ENCODE results near the gene IRF4. TPM values are rescaled to one million over a fixed set of nuclear protein-coding genes. Genes with fewer than 3 reads are reported as not detected.

IRF4 gene
- total and polyA plus RNA-seq, 2 donors (not counting 3 experiments of a cell fraction or from before 2014, with no cell fraction given), result not detected

- H3K4me1 ChIP-seq (ENCODE audit: control insufficient read depth, extremely low read depth, insufficient read depth, low read length), result no peaks in the 10 kb centered on the region
- no peaks in the 10 kb centered on the region for H3K9me1 ChIP-seq (replicated peaks; ENCODE audit: control insufficient read depth, extremely low read depth, insufficient read depth, low read length)
- no peak overlapping the region for H2AFZ ChIP-seq (ENCODE audit: low read depth, low read length)
- FAIRE-seq, result no peak
- no peaks in the 10 kb centered on the region for H3K27me3 ChIP-seq (ENCODE audit: control insufficient read depth in 2 of 2, insufficient read depth in 2 of 2, low read length in 2 of 2)
- H3K4me2 ChIP-seq (ENCODE audit: insufficient read depth, low read length), result no peak overlapping the region
- no peaks in the 10 kb centered on the region for H3K79me2 ChIP-seq (ENCODE audit: control insufficient read depth, insufficient read depth, low read length)
- ChIA-PET CTCF (no interaction called here), POLR2A (no interaction called here)
- BruUV-seq (replicated peaks), result no TSS peak
- intact Hi-C loops (cut with micrococcal nuclease) (no loop called here), dilution Hi-C loops (cut with MboI; ENCODE audit: extremely low pct_ligation_motif_present, low sequenced_read_pairs) (no loop called here)
- DNase-seq (ENCODE audit: low read depth, low spot score), result no peak
- H3K9ac ChIP-seq (replicated peaks; ENCODE audit: extremely low read depth, insufficient read depth, low read length), result no peak overlapping the region
- TF ChIP-seq JUN (IDR thresholded peaks at IDR 0.05; ENCODE audit: borderline replicate concordance, insufficient read depth, insufficient read length, low read depth) (no peak), MYC (IDR thresholded peaks at IDR 0.05; ENCODE audit: low read depth, low read length) (no peak), GATA2 (IDR thresholded peaks at IDR 0.05; ENCODE audit: insufficient read depth, insufficient read length, low read depth, low read length) (no peak), POLR2A (IDR thresholded peaks at IDR 0.05; ENCODE audit: low read depth, low read length) (no peak), EZH2 (IDR thresholded peaks at IDR 0.05; ENCODE audit: borderline replicate concordance, low read depth, low read length, severe bottlenecking) (no peak), FOS (IDR thresholded peaks at IDR 0.05; ENCODE audit: borderline replicate concordance, insufficient read depth, low read length) (no peak), CTCF (IDR thresholded peaks at IDR 0.05; ENCODE audit: extremely low read depth in 1 of 2, insufficient read depth in 1 of 2, low read depth in 1 of 2, low read length in 2 of 2) (no peak), POLR2AphosphoS5 (IDR thresholded peaks at IDR 0.05; ENCODE audit: insufficient read depth, low read depth, low read length) (no peak), MAX (IDR thresholded peaks at IDR 0.05; ENCODE audit: insufficient read depth, insufficient read length) (no peak)
- H3K9me3 ChIP-seq (replicated peaks; ENCODE audit: control insufficient read depth, insufficient read depth, low read length), result no peaks in the 10 kb centered on the region
- H3K4me3 ChIP-seq (replicated peaks in 1 of 3; ENCODE audit: insufficient read depth in 1 of 3, low read depth in 1 of 3, low read length in 3 of 3), result no peak overlapping the region
- no peaks in the 10 kb centered on the region for H4K20me1 ChIP-seq (replicated peaks; ENCODE audit: control insufficient read depth, extremely low read depth, insufficient read depth, low read length)
- H3K27ac ChIP-seq (ENCODE audit: insufficient read depth, low read depth, low read length), result no peak overlapping the region
- H3K36me3 ChIP-seq (ENCODE audit: control insufficient read depth in 2 of 2, extremely low read depth in 1 of 2, insufficient read depth in 2 of 2, low read length in 2 of 2), result no peaks in the 10 kb centered on the region
Observed at GRCh38 chr6:421211-421610, 29.7 kb downstream of the IRF4 start.
